ENCODE results near the gene DPH7.
A peak's percentile ranks its signal among the peaks of the same experiment; 100 is the strongest.
"Not testable (repeated sequence)": the region's sequence is repeated elsewhere in the genome, so short reads cannot be mapped to it uniquely, and the experiment has no call there.

DPH7 gene

DNA sequence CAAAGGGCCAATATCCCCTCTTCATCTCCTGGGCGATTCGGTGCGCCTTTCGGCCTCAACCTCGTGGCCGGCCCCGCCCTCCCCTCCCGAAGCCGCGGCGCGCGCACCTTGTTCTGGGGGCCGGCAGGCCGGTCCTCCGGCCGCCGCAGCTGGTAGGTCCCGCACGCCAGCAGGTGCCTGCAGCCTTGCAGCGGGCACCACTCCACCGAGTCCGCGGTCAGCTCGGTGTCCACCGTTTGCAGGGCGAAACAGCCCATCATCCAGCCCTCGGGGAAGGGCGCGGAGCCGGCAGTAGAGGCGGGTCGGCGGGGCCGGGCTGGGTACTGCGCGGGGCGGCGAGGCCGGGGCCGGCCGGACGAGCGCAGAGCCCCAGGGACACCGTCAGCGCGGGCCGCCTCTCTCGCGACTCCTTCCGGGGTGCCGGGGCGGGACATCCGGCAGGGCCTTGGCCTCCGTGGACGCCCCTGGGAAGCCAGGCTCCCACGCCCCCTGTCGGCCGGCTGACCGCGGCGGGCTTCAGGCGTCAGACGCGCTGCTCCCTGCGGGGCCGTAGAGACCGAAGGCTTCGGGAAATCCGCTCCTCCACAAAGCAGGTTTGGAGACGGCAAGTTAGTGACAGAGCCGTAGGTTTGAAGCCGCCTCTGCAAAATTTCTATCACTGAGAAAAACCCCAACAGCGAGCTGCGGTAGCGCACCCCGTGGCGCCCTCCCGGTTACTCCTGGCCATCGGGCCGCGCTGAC, at the start of gene DPH7:
DPH7 (minus strand) TSS at position 408 of the 741 bp plus-strand sequence; CDS start at position 260, 148 bp downstream.
- DNase-seq, result peak; percentile 93 to 94

- not testable (repeated sequence) for DNase-seq
Measured at GRCh38 chr9:137627406-137627805, 48.7 kb upstream of the DPH7 start.

GRCh38 chr9:137626464-137626863, 47.7 kb upstream of the DPH7 start:
- no peak for DNase-seq

GRCh38 chr9:137622211-137622610, 43.5 kb upstream of the DPH7 start:
- DNase-seq, result not testable (repeated sequence)

DNA sequence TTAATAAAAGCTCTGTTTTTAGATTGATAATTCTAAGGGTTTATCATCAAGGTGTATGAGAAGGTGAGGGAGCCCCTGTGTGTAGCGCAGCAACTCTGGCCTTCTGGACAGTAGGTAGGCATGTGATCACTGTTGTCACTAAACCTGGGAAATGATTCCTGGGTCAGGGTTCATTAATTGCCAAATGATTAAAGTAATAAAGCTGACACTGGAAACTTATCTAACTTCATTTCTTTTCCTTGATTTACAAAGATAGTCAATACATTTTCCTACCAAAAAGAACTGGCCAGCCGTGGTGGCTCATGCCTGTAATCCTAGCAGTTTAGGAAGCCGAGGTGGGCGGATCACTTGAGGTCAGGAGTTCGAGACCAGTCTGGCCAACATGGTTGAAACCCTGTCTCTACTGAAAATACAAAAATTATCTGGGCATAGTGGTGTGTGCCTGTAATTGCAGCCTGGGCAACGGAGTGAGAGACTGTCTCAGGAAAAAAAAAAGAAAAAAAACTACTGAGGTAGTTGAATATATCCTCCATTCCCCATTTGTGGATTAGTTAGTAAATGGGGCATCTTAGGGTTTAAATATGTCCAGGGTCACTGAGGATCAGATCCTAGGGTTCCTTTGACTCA, 42.5 kb upstream of the DPH7 start:
- DNase-seq, result peak in 1 of 2 donors; percentile 34

DNA sequence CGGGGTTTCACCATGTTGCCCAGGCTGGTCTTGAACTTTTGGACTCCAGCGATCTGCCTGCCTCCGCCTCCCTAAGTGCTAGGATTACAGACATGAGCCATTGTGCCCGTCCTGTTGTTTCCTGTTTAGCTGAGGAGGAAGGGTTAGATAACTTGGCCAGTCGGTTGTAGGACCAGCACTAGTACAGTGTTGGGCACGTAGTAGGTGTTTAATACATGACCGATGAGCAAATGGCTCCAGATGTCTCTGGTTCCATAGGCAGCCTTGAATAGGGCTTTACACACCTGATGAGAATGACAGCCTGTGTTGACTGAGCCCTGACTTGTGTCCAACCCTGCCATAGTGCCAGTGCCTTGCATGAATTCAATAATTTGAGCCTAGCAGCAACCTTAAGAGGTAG, 41.9 kb upstream of the DPH7 start:
- DNase-seq, result no peak

GRCh38 chr9:137620048-137620405, 41.3 kb upstream of the DPH7 start:
- no peak for DNase-seq

GRCh38 chr9:137619240-137620047, 40.7 kb upstream of the DPH7 start:
- DNase-seq, result peak in 1 of 2 donors; percentile 39

- peak; percentile 89 to 92 for DNase-seq
Measured at GRCh38 chr9:137618105-137619067, 39.7 kb upstream of the DPH7 start, which contains the start of gene EHMT1. Gene EHMT1 (plus strand): TSS chr9:137619005. CDS start chr9:137619029, 24 bp downstream.

GRCh38 chr9:137615387-137615871, 36.7 kb upstream of the DPH7 start:
- DNase-seq, result no peak

DNA sequence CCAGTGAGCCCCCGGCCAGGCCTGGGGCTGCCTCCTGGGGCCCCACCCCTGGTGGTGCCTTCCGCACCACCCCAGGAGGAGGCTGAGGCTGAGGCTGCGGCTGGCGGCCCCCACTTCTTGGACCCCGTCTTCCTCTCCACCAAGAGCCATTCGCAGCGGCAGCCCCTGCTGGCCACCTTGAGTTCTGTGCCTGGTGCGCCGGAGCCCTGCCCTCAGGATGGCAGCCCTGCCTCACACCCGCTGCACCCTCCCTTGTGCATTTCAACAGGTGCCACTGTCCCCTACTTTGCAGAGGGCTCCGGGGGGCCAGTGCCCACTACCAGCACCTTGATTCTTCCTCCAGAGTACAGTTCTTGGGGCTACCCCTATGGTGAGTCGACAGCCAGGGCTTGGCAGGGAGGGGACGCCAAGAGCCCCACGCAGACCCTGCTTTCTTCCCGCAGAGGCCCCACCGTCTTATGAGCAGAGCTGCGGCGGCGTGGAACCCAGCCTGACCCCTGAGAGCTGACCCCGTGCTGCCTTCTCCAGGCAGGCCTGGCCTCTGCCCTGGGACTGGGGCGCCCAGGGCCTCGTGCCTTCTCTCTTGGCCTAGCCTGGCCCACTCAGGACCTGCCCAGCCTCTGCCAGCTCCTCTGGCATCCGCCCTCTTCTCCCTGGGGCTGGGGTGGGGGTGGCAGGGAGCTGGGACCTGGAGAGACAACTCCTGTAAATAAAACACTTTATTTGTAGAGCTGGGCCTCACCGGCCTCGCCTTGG, 36.1 kb upstream of the DPH7 start:
- no peak for DNase-seq

- no peak for DNase-seq
Measured at GRCh38 chr9:137613738-137614523, 35.2 kb upstream of the DPH7 start.

DNA sequence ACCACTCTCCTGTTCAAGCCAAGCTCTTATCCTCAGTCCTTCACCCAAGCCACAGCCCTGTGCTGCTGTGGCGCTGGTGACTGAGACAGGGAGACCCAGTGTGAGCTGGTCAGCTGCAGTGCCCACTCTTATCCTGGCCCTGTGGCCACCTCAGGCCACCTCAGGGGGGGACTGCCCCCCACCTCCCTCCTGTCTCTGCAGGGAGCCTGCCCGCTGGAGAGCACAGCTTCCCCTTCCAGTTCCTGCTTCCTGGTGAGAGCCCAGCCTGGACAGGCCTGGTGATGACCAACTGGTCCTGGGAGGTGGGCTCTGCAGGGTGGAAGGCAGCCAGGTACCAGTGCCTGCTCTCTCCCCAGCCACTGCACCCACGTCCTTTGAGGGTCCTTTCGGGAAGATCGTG, 34.5 kb upstream of the DPH7 start:
- DNase-seq, result no peak

- no peak for DNase-seq
Measured at GRCh38 chr9:137612741-137613142, 34.0 kb upstream of the DPH7 start.

GRCh38 chr9:137611623-137612609, 33.2 kb upstream of the DPH7 start:
- no peak for DNase-seq

DNA sequence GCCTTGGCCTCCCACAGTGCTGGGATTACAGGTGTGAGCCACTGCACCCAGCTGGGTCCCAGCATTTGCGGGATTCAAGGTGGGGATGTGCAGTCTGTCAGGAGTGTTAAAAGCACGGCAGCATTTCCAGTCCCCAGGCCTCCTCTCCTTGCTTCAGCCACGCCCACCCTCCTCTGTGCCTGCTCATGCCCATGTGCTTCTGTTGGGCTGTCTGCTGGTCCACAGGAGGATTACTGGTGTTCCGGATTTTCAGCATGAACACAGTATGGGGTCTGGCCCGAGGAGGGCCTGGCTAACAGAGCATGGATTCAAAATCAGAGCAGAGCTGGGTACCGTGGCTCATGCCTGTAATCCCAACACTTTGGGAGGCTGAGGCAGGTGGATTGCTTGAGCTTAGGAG, 32.2 kb upstream of the DPH7 start:
- no peak for DNase-seq

- no peak for DNase-seq
Measured at GRCh38 chr9:137607141-137607857, 28.6 kb upstream of the DPH7 start.

GRCh38 chr9:137606734-137607138, 28.0 kb upstream of the DPH7 start:
- DNase-seq, result no peak

Data from CD4-positive, alpha-beta T cell treated with Interleukin-1 beta for 1 hour (primary cell).